ENCODE data around the gene ING2. TPM values are rescaled to one million over a fixed set of nuclear protein-coding genes. Genes with fewer than 3 reads are reported as not detected.

ING2 gene
- total and polyA plus RNA-seq, 2 of the 8 experiments (the other 6 are each of a cell fraction or from before 2014, with no cell fraction given): 5.1 to 16.1 TPM

DNA sequence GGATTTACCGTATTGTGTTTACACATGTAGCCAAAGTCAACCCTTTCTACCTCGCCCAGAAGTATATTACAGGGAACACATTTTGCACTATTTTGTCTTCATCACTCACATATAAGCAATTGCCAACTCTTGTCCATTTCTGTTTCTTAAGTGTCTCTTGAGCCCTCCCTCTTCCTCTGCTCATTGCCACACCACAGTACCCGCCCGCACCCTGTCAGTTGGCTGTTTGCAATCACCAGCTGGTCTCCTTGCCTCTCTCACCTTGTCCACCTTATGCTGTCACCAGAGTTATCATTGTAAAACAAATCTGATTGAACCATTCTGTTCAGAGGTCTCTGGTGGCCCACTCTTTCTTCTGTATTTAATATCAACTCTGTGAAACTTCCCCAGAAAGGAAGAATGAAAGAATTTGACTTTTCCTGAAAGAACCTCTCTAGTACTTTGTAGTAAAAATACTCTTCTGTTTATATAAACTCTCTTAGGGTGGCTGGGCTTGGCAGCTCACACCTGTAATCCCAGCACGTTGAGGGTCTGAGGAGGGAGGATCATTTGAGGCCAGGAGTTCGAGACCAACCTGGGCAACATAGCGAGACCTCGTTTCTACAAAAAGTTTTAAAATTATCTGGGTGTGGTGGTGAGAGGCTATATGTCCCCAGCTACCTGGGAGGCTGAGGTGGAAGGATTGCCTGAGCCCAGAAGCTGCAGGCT, 50.2 kb downstream of the ING2 start:
- H2BK20ac ChIP-seq (ENCODE audit: low read length): no peak overlapping the region
- H3K18ac ChIP-seq (ENCODE audit: extremely low read depth, low read length): no peak overlapping the region
- no peak overlapping the region for H3K27ac ChIP-seq (ENCODE audit: low read depth, low read length)
- no peak overlapping the region for H4K91ac ChIP-seq (replicated peaks; ENCODE audit: insufficient read length, low read length)
- no peak overlapping the region for H3K9ac ChIP-seq (replicated peaks in 1 of 4; ENCODE audit: extremely low read depth in 1 of 4, low read depth in 3 of 4, low read length in 3 of 4)
- H3K27me3 ChIP-seq (replicated peaks in 1 of 4; ENCODE audit: control insufficient read depth in 3 of 4, extremely low read depth in 1 of 4, insufficient read depth in 3 of 4, low read length in 3 of 4): no peaks in the 10 kb centered on the region
- WGBS, 2 experiments (ENCODE audit: extremely low coverage in 1 of 2, insufficient coverage in 1 of 2, insufficient read length in 1 of 2, insufficient replicate concordance in 2 of 2, low coverage in 1 of 2, low lambda C conversion rate in 2 of 2, missing lambda C conversion rate in 1 of 2): 81% methylated on average over 8 of the region's 8 CpGs; no CpG with 5 or more reads in 1 of the 2 experiments
- H3K14ac ChIP-seq (ENCODE audit: insufficient read length): no peak overlapping the region
- peaks cover 0 to 4% of the 10 kb centered on the region in 2 experiments; a peak in 2 of 4 replicates for H3K9me3 ChIP-seq (ENCODE audit: insufficient read depth in 2 of 2, low read depth in 1 of 2, low read length in 1 of 2)
- no peak overlapping the region for H3K4me3 ChIP-seq (ENCODE audit: extremely low read depth in 1 of 4, insufficient read depth in 2 of 4, low read depth in 3 of 4, low read length in 4 of 4)
- H2BK5ac ChIP-seq (ENCODE audit: low read depth, low read length): no peak overlapping the region
- H4K20me1 ChIP-seq (replicated peaks in 1 of 2; ENCODE audit: control insufficient read depth in 1 of 2, insufficient read depth in 2 of 2, low read length in 2 of 2): peaks cover 0 to 1% of the 10 kb centered on the region in 2 experiments
- no peaks in the 10 kb centered on the region for H3K79me1 ChIP-seq (ENCODE audit: low read depth, low read length)
- H3K56ac ChIP-seq (replicated peaks; ENCODE audit: insufficient read length, low read depth, low read length): no peak overlapping the region
- ChIA-PET CTCF (ENCODE audit: partially characterized antibody) (no interaction called here), POLR2A (ENCODE audit: partially characterized antibody) (no interaction called here)
- FAIRE-seq (no peak), DNase-seq (ENCODE audit: low read depth in 1 of 2, low spot score in 2 of 2) (no peak)
- H4K8ac ChIP-seq (ENCODE audit: extremely low read depth, insufficient read depth, low read length): no peak overlapping the region
- H3K4ac ChIP-seq (replicated peaks; ENCODE audit: insufficient read length, low read depth, low read length): no peak overlapping the region
- H2AK5ac ChIP-seq (ENCODE audit: low read depth, low read length): no peak overlapping the region
- no peak overlapping the region for H3K4me2 ChIP-seq (ENCODE audit: insufficient read depth in 1 of 2, low read depth in 2 of 2, low read length in 2 of 2)
- no peaks in the 10 kb centered on the region for H3K4me1 ChIP-seq (replicated peaks in 1 of 4; ENCODE audit: control insufficient read depth in 3 of 4, insufficient read depth in 4 of 4, low read length in 3 of 4)
- H3K23ac ChIP-seq (ENCODE audit: insufficient read length): no peak overlapping the region
- H3K36me3 ChIP-seq (ENCODE audit: control insufficient read depth in 2 of 4, insufficient read depth in 4 of 4, low read length in 3 of 4): no peaks in the 10 kb centered on the region
- H3K23me2 ChIP-seq (ENCODE audit: low read depth, low read length): peaks cover 10% of the 10 kb centered on the region; the same call in 1 of the 2 replicates
- no peak overlapping the region for H4K5ac ChIP-seq (ENCODE audit: insufficient read length, low read depth, low read length)
- no peaks in the 10 kb centered on the region for H3K79me2 ChIP-seq (ENCODE audit: control insufficient read depth in 1 of 2, insufficient read depth in 2 of 2, low read length in 2 of 2)
- H2AFZ ChIP-seq (ENCODE audit: low read length): no peak overlapping the region
- no peak overlapping the region for H2BK15ac ChIP-seq (ENCODE audit: low read length)
- H2BK120ac ChIP-seq (replicated peaks; ENCODE audit: low read depth, low read length): no peak overlapping the region
- H2BK12ac ChIP-seq (ENCODE audit: low read depth, low read length): no peak overlapping the region
- TF ChIP-seq YY1 (IDR thresholded peaks at IDR 0.05; ENCODE audit: low read depth, low read length) (no peak), KDM4A (IDR thresholded peaks at IDR 0.05; ENCODE audit: low read depth, low read length, severe bottlenecking) (no peak), JUN (IDR thresholded peaks at IDR 0.05; ENCODE audit: low read depth, low read length) (no peak), KDM5A (IDR thresholded peaks at IDR 0.05; ENCODE audit: low read length) (no peak), ASH2L (IDR thresholded peaks at IDR 0.05; ENCODE audit: low read length) (no peak), JUND (IDR thresholded peaks at IDR 0.05; ENCODE audit: low read length) (no peak), RFX5 (IDR thresholded peaks at IDR 0.05; ENCODE audit: borderline replicate concordance, low read depth, low read length) (no peak), MAFK (IDR thresholded peaks at IDR 0.05; ENCODE audit: low read depth, low read length) (no peak), CHD1 (IDR thresholded peaks at IDR 0.05; ENCODE audit: low read depth, low read length) (no peak), SP4 (IDR thresholded peaks at IDR 0.05; ENCODE audit: low read length) (no peak), EGR1 (IDR thresholded peaks at IDR 0.05; ENCODE audit: borderline replicate concordance, low read depth, low read length) (no peak), TBP (IDR thresholded peaks at IDR 0.05; ENCODE audit: low read depth, low read length) (no peak)
- TF ChIP-seq, protein P1, sequence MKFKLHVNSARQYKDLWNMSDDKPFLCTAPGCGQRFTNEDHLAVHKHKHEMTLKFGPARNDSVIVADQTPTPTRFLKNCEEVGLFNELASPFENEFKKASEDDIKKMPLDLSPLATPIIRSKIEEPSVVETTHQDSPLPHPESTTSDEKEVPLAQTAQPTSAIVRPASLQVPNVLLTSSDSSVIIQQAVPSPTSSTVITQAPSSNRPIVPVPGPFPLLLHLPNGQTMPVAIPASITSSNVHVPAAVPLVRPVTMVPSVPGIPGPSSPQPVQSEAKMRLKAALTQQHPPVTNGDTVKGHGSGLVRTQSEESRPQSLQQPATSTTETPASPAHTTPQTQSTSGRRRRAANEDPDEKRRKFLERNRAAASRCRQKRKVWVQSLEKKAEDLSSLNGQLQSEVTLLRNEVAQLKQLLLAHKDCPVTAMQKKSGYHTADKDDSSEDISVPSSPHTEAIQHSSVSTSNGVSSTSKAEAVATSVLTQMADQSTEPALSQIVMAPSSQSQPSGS (IDR thresholded peaks at IDR 0.05; ENCODE audit: low read length): no peak

Measured in H1 (cell line).